ENCODE measurements around the gene RAPGEF2.

DNA sequence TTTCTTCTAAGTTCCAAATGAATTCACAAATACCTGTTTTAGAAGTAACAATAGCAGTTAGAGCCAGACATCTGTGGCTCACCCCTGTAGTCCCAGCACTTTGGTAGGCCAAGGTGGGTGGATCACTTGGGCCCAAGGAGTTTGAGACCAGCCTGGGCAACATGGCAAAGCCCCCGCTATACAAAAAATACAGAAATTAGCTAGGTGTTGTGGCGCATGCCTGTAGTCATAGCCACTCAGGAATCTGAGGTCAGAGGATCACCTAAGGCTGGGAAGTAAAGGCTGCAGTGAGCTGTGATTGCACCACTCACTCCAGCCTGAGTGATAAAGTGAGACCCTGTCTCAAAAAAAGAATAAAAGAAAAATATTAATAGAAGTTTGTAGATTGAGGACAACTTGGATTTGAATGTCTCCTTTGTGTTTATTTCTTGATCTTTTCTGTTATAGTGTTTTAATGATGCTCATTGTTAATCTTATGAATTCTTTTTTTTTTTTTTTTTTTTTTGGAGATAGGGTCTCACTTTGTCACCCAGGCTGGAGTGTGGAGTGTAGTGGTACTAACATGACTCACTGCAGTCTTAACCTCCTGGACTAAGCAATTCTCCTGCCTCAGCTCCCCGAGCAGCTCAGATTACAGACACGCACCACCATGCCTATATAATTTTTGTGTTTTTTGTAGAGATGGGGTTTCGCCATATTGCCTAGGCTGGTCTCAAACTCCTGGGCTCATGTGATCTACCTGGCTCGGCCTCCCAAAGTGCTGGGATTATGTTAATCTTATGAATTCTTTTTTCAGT is 30.7 kb upstream of the RAPGEF2 start:
- TF ChIP-seq, protein P1, sequence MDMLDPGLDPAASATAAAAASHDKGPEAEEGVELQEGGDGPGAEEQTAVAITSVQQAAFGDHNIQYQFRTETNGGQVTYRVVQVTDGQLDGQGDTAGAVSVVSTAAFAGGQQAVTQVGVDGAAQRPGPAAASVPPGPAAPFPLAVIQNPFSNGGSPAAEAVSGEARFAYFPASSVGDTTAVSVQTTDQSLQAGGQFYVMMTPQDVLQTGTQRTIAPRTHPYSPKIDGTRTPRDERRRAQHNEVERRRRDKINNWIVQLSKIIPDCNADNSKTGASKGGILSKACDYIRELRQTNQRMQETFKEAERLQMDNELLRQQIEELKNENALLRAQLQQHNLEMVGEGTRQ (IDR thresholded peaks at IDR 0.05; ENCODE audit: borderline replicate concordance, low read depth, low read length) = no peak
- TF ChIP-seq, protein P2, sequence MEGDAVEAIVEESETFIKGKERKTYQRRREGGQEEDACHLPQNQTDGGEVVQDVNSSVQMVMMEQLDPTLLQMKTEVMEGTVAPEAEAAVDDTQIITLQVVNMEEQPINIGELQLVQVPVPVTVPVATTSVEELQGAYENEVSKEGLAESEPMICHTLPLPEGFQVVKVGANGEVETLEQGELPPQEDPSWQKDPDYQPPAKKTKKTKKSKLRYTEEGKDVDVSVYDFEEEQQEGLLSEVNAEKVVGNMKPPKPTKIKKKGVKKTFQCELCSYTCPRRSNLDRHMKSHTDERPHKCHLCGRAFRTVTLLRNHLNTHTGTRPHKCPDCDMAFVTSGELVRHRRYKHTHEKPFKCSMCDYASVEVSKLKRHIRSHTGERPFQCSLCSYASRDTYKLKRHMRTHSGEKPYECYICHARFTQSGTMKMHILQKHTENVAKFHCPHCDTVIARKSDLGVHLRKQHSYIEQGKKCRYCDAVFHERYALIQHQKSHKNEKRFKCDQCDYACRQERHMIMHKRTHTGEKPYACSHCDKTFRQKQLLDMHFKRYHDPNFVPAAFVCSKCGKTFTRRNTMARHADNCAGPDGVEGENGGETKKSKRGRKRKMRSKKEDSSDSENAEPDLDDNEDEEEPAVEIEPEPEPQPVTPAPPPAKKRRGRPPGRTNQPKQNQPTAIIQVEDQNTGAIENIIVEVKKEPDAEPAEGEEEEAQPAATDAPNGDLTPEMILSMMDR (IDR thresholded peaks at IDR 0.05 in 2 of 3, conservative IDR thresholded peaks at IDR 0.05 in 1 of 3; ENCODE audit: control insufficient read depth in 2 of 3, extremely low read depth in 1 of 3, insufficient read depth in 1 of 3, low read depth in 3 of 3, low read length in 3 of 3) = no peak
- no peak for TF ChIP-seq POLR2A (IDR thresholded peaks at IDR 0.05; ENCODE audit: low read depth, low read length)
- TF ChIP-seq MTA3 (IDR thresholded peaks at IDR 0.05; ENCODE audit: borderline replicate concordance, low read length) = no peak
- TF ChIP-seq, protein P3, sequence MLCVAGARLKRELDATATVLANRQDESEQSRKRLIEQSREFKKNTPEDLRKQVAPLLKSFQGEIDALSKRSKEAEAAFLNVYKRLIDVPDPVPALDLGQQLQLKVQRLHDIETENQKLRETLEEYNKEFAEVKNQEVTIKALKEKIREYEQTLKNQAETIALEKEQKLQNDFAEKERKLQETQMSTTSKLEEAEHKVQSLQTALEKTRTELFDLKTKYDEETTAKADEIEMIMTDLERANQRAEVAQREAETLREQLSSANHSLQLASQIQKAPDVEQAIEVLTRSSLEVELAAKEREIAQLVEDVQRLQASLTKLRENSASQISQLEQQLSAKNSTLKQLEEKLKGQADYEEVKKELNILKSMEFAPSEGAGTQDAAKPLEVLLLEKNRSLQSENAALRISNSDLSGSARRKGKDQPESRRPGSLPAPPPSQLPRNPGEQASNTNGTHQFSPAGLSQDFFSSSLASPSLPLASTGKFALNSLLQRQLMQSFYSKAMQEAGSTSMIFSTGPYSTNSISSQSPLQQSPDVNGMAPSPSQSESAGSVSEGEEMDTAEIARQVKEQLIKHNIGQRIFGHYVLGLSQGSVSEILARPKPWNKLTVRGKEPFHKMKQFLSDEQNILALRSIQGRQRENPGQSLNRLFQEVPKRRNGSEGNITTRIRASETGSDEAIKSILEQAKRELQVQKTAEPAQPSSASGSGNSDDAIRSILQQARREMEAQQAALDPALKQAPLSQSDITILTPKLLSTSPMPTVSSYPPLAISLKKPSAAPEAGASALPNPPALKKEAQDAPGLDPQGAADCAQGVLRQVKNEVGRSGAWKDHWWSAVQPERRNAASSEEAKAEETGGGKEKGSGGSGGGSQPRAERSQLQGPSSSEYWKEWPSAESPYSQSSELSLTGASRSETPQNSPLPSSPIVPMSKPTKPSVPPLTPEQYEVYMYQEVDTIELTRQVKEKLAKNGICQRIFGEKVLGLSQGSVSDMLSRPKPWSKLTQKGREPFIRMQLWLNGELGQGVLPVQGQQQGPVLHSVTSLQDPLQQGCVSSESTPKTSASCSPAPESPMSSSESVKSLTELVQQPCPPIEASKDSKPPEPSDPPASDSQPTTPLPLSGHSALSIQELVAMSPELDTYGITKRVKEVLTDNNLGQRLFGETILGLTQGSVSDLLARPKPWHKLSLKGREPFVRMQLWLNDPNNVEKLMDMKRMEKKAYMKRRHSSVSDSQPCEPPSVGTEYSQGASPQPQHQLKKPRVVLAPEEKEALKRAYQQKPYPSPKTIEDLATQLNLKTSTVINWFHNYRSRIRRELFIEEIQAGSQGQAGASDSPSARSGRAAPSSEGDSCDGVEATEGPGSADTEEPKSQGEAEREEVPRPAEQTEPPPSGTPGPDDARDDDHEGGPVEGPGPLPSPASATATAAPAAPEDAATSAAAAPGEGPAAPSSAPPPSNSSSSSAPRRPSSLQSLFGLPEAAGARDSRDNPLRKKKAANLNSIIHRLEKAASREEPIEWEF (IDR thresholded peaks at IDR 0.05; ENCODE audit: insufficient replicate concordance, low read depth, low read length) = no peak
- no peak for TF ChIP-seq ZNF274 (IDR thresholded peaks at IDR 0.05; ENCODE audit: insufficient read depth, insufficient read length)
- no peak for TF ChIP-seq EP300 (IDR thresholded peaks at IDR 0.05; ENCODE audit: borderline replicate concordance in 1 of 2, control insufficient read depth in 1 of 2, low read depth in 2 of 2, low read length in 2 of 2)
